Chondrocyte (in vitro differentiated cells): ENCODE measurements around the gene TMEM132C. TPM values are rescaled to one million over a fixed set of nuclear protein-coding genes. Genes with fewer than 3 reads are reported as not detected.

Experiments
- DNase-seq: peaks from one replicate; pipeline ENCODE4 v3.0.0; 2021; ENCODE audit warnings: mixed read lengths, low spot score
- H3K27ac Mint-ChIP-seq: one replicate; pipeline ENCODE4 v1.8.0; 2021; ENCODE audit warnings: mild to moderate bottlenecking, moderate library complexity, mixed read lengths; ENCODE audit not compliant: unreplicated experiment
- H3K27me3 Mint-ChIP-seq: 2 replicates; pipeline ENCODE4 v1.8.0; 2021; ENCODE audit warnings: low read depth, mixed read lengths
- H3K36me3 Mint-ChIP-seq: 2 replicates; pipeline ENCODE4 v1.8.0; 2021; ENCODE audit warnings: low read depth, mixed read lengths
- H3K4me1 Mint-ChIP-seq: 2 replicates; pipeline ENCODE4 v1.8.0; 2021; ENCODE audit warnings: low read depth, mild to moderate bottlenecking, mixed read lengths
- H3K4me3 Mint-ChIP-seq: one replicate; pipeline ENCODE4 v1.8.0; 2021; ENCODE audit warnings: mild to moderate bottlenecking, moderate library complexity, mixed read lengths; ENCODE audit not compliant: unreplicated experiment
- H3K9me3 Mint-ChIP-seq: 2 replicates; pipeline ENCODE4 v1.8.0; 2021; ENCODE audit warnings: low read depth, mixed read lengths
- CTCF ChIP-seq: fragments of 200-600 bp; sonication (generic); IDR thresholded peaks from 2 replicates; pipeline ENCODE4 v1.5.0; 2021; ENCODE audit warnings: antibody characterized with exemption, mild to moderate bottlenecking, moderate library complexity
- total RNA-seq: library from RNA; stranded (reverse); gene quantifications from 3 replicates; pipeline ENCODE4 v1.2.1, GENCODE V29; 2021

Gene TMEM132C
- total RNA-seq, 1 donor from 2014 or later: not detected

- Mint-ChIP-seq H3K4me3 (no peak overlapping the region), H3K4me1 (peaks cover 14% of the 10 kb centered on the region), H3K27ac (no peak overlapping the region), H3K36me3 (no peaks in the 10 kb centered on the region), H3K27me3 (peaks cover 22% of the 10 kb centered on the region), H3K9me3 (peaks cover 7% of the 10 kb centered on the region)
- no peak for DNase-seq
- no peak for TF ChIP-seq CTCF
These were observed 70.6 kb downstream of the TMEM132C start for GRCh38 chr12:128337431-128338170.

- no peak for TF ChIP-seq CTCF
- Mint-ChIP-seq H3K4me1 (peaks cover 14% of the 10 kb centered on the region), H3K27ac (no peak overlapping the region), H3K27me3 (peaks cover 22% of the 10 kb centered on the region), H3K36me3 (no peaks in the 10 kb centered on the region), H3K4me3 (no peak overlapping the region), H3K9me3 (peaks cover 7% of the 10 kb centered on the region)
- no peak for DNase-seq
These were observed 71.6 kb downstream of the TMEM132C start for GRCh38 chr12:128338386-128339125.

GRCh38 chr12:128339126-128339520 lies 72.2 kb downstream of the TMEM132C start:
- no peak overlapping the region for H3K4me3 Mint-ChIP-seq
- DNase-seq: no peak
- no peaks in the 10 kb centered on the region for H3K36me3 Mint-ChIP-seq
- H3K27ac Mint-ChIP-seq: no peak overlapping the region
- no peak for TF ChIP-seq CTCF
- H3K9me3 Mint-ChIP-seq: peaks cover 7% of the 10 kb centered on the region
- peaks cover 14% of the 10 kb centered on the region for H3K4me1 Mint-ChIP-seq
- peaks cover 22% of the 10 kb centered on the region for H3K27me3 Mint-ChIP-seq

GRCh38 chr12:128339631-128340030 lies 72.7 kb downstream of the TMEM132C start:
- TF ChIP-seq CTCF: no peak
- H3K27me3 Mint-ChIP-seq: peaks cover 22% of the 10 kb centered on the region
- DNase-seq: no peak
- peaks cover 14% of the 10 kb centered on the region for H3K4me1 Mint-ChIP-seq
- no peak overlapping the region for H3K4me3 Mint-ChIP-seq
- H3K36me3 Mint-ChIP-seq: no peaks in the 10 kb centered on the region
- no peak overlapping the region for H3K27ac Mint-ChIP-seq
- H3K9me3 Mint-ChIP-seq: peaks cover 7% of the 10 kb centered on the region

- no peak for TF ChIP-seq CTCF
These were observed 86.3 kb downstream of the TMEM132C start for GRCh38 chr12:128353301-128353700.

More at GRCh38 chr12:128353301-128353700, 86.3 kb downstream of the TMEM132C start:
- no peak for DNase-seq
- H3K27ac Mint-ChIP-seq: no peak overlapping the region
- H3K36me3 Mint-ChIP-seq: no peaks in the 10 kb centered on the region
- H3K4me1 Mint-ChIP-seq: no peaks in the 10 kb centered on the region
- no peak overlapping the region for H3K4me3 Mint-ChIP-seq
- H3K27me3 Mint-ChIP-seq: peaks cover 2% of the 10 kb centered on the region
- H3K9me3 Mint-ChIP-seq: peaks cover 28% of the 10 kb centered on the region
